HepG2 (cell line): ENCODE data around the gene TMEM214. TPM values are rescaled to one million over a fixed set of nuclear protein-coding genes. Genes with fewer than 3 reads are reported as not detected.
A peak's percentile ranks its signal among the peaks of the same experiment; 100 is the strongest.

Source experiments
- GATAD2A ChIP-seq: IDR thresholded peaks from 2 replicates; pipeline ENCODE4 v1.6.1; 2016
- KMT2B ChIP-seq: IDR thresholded peaks from 2 replicates; pipeline ENCODE4 v1.6.1; 2016; ENCODE audit warnings: missing genetic modification reagents, missing compliant biosample characterization
- PITX1 ChIP-seq: sonication (generic); formaldehyde crosslinking; IDR thresholded peaks from 2 replicates; pipeline ENCODE4 v1.5.1; 2020; ENCODE audit warnings: mild to moderate bottlenecking, missing genetic modification reagents
- SMAD3 ChIP-seq: sonication (generic); formaldehyde crosslinking; IDR thresholded peaks from 2 replicates; pipeline ENCODE4 v1.4.0; 2020; ENCODE audit warnings: missing genetic modification reagents
- TBX3 ChIP-seq: fragments of 450-650 bp; IDR thresholded peaks from 2 replicates; pipeline ENCODE4 v1.6.1; 2017; ENCODE audit warnings: antibody characterized with exemption, mild to moderate bottlenecking, inconsistent platforms, borderline replicate concordance
- ZMYM4 ChIP-seq: sonication (generic); formaldehyde crosslinking; IDR thresholded peaks from 2 replicates; pipeline ENCODE4 v1.8.1; 2023; ENCODE audit warnings: mild to moderate bottlenecking, missing genetic modification reagents
- ZNF343 ChIP-seq: sonication (generic); formaldehyde crosslinking; IDR thresholded peaks from 2 replicates; pipeline ENCODE4 v1.4.0; 2020; ENCODE audit warnings: mild to moderate bottlenecking, missing genetic modification reagents
- ZNF432 ChIP-seq: sonication (generic); formaldehyde crosslinking; IDR thresholded peaks from 2 replicates; pipeline ENCODE4 v1.5.0; 2020; ENCODE audit warnings: missing genetic modification reagents, mild to moderate bottlenecking, borderline replicate concordance
- polyA plus RNA-seq, 8 experiments: library from polyadenylated mRNA; depleted of rRNA in 3 of 8; stranded (reverse) in 7 of 8; unstranded in 1 of 8; fragments of >200 nt; fragmentation: Illumina TruSeq in 4 of 8; extraction: Trizol in 4 of 8; gene quantifications; 2 replicates each; pipeline versions ENCODE4 v1.2.1 to v1.2.3, GENCODE V29; 2011 to 2016; ENCODE audit warnings: low read depth in 4 of 8, missing spikeins in 1 of 8, mixed read lengths in 1 of 8; ENCODE audit not compliant: insufficient read depth in 1 of 8
- total RNA-seq, 5 experiments: library from RNA; depleted of rRNA; stranded (reverse); fragments of >200 nt; fragmentation: Illumina TruSeq; extraction: Trizol; gene quantifications; 2 replicates each; pipeline ENCODE4 v1.2.3, GENCODE V29; 2016; ENCODE audit warnings: low read depth in 1 of 5
- TF ChIP-seq, protein P1 (sequence below): sonication (generic); formaldehyde crosslinking; IDR thresholded peaks from 2 replicates; pipeline ENCODE4 v1.5.1; 2020; ENCODE audit warnings: mild to moderate bottlenecking, missing genetic modification reagents
- TF ChIP-seq, protein P2 (sequence below): sonication (generic); formaldehyde crosslinking; IDR thresholded peaks from 2 replicates; pipeline ENCODE4 v1.4.0; 2020; ENCODE audit warnings: missing genetic modification reagents, borderline replicate concordance
- TF ChIP-seq, protein P3 (sequence below): sonication (generic); formaldehyde crosslinking; IDR thresholded peaks from 2 replicates; pipeline ENCODE4 v1.8.1; 2022; ENCODE audit warnings: low read depth, mild to moderate bottlenecking, missing genetic modification reagents

Gene TMEM214
- total and polyA plus RNA-seq, 2 of the 13 experiments (the other 11 are each of a cell fraction or from before 2014, with no cell fraction given) = 58.3 to 132 TPM

DNA sequence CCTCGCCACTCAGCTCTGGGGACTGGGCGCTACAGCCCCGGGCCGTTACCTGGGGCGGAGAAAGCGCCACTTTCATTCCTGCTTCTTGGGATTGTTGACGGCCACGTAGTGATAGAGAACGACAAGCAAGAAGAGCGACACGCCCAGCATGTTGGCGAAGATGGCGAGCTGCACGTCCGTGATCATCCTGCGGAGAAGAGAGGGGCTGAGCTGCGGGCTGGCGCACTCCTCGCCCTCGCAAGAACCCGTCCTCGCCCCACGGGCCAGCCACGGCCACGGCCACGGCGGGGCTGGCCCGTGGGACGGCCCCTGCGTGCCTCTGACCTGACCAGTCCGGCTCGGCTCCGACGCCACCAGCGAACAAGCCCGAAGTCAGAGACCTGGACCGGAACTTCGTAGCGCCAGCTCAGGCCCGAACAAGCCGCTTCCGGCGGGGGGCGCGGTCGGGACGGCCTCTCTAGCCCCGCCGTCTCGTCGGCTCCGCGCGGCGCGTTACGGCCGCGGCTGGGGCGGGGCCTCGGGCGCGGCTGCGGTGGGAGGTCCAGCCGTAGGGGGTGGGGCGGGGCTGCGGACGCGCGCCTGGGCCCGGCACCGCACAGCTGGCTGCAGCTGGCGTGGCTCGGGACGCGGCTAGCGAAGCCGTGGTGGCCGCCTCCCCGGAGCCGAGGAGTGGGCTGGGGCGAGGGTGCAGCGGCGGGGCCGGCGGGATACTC is 38.7 kb downstream of the TMEM214 start, which contains the start of gene OST4 (continued):
- peak; percentile 48; the same call in 1 of the 2 replicates for TF ChIP-seq PITX1 (CRISPR knock-in tag)
- peak; percentile 51; the same call in 1 of the 2 replicates for TF ChIP-seq ZMYM4 (CRISPR knock-in tag)
- no peak for TF ChIP-seq TBX3
- peak; percentile 70; the same call in 1 of the 2 replicates for TF ChIP-seq SMAD3
- TF ChIP-seq ZNF343 (CRISPR knock-in tag) = no peak
- TF ChIP-seq, protein P1, sequence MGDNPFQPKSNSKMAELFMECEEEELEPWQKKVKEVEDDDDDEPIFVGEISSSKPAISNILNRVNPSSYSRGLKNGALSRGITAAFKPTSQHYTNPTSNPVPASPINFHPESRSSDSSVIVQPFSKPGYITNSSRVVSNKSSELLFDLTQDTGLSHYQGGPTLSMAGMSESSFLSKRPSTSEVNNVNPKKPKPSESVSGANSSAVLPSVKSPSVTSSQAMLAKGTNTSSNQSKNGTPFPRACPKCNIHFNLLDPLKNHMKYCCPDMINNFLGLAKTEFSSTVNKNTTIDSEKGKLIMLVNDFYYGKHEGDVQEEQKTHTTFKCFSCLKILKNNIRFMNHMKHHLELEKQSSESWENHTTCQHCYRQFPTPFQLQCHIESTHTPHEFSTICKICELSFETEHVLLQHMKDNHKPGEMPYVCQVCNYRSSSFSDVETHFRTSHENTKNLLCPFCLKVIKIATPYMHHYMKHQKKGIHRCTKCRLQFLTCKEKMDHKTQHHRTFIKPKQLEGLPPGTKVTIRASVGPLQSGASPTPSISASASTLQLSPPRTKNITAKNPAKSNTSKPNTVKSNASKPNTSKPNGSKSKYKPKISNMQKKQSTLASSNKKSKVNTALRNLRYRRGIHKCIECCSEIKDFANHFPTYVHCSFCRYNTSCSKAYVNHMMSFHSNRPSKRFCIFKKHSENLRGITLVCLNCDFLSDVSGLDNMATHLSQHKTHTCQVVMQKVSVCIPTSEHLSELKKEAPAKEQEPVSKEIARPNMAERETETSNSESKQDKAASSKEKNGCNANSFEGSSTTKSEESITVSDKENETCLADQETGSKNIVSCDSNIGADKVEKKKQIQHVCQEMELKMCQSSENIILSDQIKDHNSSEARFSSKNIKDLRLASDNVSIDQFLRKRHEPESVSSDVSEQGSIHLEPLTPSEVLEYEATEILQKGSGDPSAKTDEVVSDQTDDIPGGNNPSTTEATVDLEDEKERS = 0 out of 2 replicates have a peak, but pooled peaks have one; percentile 34
- TF ChIP-seq, protein P2, sequence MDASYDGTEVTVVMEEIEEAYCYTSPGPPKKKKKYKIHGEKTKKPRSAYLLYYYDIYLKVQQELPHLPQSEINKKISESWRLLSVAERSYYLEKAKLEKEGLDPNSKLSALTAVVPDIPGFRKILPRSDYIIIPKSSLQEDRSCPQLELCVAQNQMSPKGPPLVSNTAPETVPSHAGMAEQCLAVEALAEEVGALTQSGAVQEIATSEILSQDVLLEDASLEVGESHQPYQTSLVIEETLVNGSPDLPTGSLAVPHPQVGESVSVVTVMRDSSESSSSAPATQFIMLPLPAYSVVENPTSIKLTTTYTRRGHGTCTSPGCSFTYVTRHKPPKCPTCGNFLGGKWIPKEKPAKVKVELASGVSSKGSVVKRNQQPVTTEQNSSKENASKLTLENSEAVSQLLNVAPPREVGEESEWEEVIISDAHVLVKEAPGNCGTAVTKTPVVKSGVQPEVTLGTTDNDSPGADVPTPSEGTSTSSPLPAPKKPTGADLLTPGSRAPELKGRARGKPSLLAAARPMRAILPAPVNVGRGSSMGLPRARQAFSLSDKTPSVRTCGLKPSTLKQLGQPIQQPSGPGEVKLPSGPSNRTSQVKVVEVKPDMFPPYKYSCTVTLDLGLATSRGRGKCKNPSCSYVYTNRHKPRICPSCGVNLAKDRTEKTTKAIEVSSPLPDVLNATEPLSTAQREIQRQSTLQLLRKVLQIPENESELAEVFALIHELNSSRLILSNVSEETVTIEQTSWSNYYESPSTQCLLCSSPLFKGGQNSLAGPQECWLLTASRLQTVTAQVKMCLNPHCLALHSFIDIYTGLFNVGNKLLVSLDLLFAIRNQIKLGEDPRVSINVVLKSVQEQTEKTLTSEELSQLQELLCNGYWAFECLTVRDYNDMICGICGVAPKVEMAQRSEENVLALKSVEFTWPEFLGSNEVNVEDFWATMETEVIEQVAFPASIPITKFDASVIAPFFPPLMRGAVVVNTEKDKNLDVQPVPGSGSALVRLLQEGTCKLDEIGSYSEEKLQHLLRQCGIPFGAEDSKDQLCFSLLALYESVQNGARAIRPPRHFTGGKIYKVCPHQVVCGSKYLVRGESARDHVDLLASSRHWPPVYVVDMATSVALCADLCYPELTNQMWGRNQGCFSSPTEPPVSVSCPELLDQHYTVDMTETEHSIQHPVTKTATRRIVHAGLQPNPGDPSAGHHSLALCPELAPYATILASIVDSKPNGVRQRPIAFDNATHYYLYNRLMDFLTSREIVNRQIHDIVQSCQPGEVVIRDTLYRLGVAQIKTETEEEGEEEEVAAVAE = 0 out of 2 replicates have a peak, but pooled peaks have one; percentile 78
- TF ChIP-seq, protein P3, sequence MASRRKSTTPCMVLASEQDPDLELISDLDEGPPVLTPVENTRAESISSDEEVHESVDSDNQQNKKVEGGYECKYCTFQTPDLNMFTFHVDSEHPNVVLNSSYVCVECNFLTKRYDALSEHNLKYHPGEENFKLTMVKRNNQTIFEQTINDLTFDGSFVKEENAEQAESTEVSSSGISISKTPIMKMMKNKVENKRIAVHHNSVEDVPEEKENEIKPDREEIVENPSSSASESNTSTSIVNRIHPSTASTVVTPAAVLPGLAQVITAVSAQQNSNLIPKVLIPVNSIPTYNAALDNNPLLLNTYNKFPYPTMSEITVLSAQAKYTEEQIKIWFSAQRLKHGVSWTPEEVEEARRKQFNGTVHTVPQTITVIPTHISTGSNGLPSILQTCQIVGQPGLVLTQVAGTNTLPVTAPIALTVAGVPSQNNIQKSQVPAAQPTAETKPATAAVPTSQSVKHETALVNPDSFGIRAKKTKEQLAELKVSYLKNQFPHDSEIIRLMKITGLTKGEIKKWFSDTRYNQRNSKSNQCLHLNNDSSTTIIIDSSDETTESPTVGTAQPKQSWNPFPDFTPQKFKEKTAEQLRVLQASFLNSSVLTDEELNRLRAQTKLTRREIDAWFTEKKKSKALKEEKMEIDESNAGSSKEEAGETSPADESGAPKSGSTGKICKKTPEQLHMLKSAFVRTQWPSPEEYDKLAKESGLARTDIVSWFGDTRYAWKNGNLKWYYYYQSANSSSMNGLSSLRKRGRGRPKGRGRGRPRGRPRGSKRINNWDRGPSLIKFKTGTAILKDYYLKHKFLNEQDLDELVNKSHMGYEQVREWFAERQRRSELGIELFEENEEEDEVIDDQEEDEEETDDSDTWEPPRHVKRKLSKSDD (CRISPR knock-in tag) = peak; percentile 88
- TF ChIP-seq GATAD2A (CRISPR knock-in tag) = peak; percentile 50; the same call in 1 of the 2 replicates
- no peak for TF ChIP-seq ZNF432 (CRISPR knock-in tag)
- peak; percentile 89 for TF ChIP-seq KMT2B (CRISPR knock-in tag)
